Measurements from ENCODE around the gene PAXX.

DNA sequence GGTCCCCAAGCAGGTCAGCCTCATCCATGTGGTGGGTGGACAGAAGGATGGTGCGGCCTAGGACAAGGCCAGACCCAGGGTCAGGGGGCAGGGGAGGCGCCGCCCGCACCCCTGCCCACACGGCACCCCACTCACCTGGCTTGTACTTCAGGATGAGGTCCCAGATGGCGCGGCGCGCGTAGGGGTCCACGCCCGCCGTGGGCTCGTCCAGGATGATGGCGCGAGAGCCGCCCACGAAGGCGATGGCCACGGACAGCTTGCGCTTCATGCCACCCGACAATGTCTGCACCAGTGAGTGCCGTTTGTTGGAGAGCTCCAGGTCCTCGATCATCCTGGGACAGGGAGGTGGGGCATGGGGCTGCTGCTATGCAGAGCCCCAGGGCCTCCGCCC is 23.3 kb downstream of the PAXX start:
- TF ChIP-seq, protein P1, sequence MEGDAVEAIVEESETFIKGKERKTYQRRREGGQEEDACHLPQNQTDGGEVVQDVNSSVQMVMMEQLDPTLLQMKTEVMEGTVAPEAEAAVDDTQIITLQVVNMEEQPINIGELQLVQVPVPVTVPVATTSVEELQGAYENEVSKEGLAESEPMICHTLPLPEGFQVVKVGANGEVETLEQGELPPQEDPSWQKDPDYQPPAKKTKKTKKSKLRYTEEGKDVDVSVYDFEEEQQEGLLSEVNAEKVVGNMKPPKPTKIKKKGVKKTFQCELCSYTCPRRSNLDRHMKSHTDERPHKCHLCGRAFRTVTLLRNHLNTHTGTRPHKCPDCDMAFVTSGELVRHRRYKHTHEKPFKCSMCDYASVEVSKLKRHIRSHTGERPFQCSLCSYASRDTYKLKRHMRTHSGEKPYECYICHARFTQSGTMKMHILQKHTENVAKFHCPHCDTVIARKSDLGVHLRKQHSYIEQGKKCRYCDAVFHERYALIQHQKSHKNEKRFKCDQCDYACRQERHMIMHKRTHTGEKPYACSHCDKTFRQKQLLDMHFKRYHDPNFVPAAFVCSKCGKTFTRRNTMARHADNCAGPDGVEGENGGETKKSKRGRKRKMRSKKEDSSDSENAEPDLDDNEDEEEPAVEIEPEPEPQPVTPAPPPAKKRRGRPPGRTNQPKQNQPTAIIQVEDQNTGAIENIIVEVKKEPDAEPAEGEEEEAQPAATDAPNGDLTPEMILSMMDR (IDR thresholded peaks at IDR 0.05; ENCODE audit: insufficient read depth, low read length, poor library complexity, severe bottlenecking): no peak
- no peak for TF ChIP-seq EZH2phosphoT487 (conservative IDR thresholded peaks at IDR 0.05; ENCODE audit: low read length)
